CD4-positive, alpha-beta T cell treated with Interleukin-4 for 1 hour (primary cell): ENCODE results near the gene ZNF417.
"Not testable (repeated sequence)": the region's sequence is repeated elsewhere in the genome, so short reads cannot be mapped to it uniquely, and the experiment has no call there.

Experiments used
- DNase-seq, 2 donors: peaks; one replicate each; pipeline ENCODE4 v3.0.0-alpha.2; 2020 to 2022

Gene ZNF417

DNA sequence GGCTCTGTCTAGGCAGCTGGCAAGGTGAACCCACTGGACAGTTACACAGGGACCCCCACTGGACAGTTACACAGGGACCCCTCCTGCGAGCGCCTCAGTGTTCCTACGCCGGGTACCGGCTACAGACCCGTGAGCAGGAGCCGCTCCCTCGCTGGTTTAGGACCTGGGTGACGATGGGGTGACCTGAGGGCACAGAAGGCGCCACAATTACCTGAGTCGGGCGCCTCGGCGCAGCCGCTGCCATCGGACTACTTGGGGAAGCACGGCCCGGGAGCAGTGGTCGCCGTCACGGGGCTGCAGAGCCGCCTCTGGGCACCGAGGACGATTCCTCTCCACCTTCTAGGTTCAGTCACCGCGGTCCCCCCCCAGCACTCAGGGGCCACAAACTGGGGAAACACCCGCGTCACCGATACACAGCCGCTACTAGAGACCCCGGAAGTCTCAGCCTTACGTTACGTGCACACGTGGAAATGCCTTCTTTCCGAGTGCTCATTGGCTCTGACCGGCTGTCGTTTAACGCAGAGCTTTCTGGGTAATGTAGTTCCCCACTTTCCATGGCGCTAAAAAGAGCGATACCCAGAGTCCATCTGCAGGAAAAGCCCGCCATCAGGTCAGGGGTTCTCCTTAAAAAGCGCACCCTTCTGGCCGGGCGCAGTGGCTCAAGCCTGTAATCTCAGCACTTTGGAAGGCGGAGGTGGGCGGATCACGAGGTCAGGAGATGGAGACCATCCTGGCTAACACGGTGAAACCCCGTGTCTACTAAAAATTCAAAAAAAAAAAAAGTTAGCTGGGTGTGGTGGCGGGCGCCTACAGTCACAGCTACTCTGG is at the start of gene ZNF417:
Gene ZNF417, minus strand, starts transcription at position 425 of the 828 bp plus-strand sequence. Its CDS starts 181 bp downstream, at position 244.
- DNase-seq, result peak; percentile 94 to 95

GRCh38 chr19:57964761-57965160 is 48.4 kb upstream of the ZNF417 start:
- no peak for DNase-seq

DNA sequence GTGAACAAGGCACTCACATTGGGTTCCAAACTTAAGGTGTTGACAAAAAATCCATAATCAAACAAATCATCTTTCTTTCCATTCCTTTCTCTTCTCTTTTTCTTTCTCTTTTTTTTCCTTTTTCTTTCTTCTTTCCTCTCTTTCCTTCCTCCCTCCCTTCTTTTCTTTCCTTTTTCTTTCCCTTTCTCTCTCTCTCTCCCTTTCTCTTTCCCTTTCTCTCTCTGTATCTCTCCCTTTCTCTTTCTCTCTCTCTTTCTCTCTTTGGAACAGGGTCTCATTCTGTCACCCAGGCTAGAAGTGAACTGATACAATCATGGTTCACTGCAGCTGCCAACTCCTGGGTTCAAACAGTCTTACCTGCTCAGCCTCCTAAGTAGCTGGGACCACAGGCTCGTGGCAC is 45.4 kb upstream of the ZNF417 start:
- DNase-seq, result no peak

DNA sequence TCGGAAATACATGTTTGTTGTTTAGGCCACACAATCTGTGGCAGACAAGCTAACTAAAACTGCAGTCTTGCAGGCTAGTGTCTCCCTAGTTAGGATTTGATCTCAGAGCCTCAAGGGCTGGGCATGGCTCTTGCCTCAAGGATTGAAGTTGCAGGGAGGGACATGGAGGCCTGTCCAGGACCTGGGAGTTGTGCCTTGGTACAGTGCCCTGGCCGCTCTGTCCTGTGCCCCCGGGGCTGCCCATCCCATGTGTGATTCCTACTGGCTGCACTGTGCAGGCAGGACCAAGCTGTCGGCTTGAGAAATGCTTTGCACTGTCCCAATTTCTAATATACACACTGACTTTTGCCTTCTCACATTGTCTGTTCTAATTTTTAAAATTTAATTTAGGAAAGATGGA is 38.6 kb upstream of the ZNF417 start:
- DNase-seq, result no peak

DNA sequence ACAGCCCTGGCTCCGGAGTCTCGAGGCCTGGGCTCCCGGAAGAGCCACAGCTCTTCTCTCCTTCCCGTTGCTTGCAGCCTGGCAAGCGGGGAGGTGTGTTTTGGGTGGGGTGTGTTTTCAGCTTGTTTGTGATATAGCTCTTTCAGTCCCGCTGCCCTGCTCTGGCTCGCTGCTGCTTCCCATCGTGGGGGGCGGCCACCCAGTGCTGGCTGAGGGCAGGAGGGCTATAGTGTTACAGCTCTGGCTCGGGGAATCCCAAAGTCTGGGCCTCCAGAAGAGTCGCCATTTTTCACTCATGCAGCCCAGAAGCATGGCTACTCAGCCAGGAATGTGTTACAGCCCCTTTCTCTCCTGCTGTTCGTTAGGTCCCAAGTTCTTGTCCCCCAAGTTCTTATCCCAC is 33.3 kb upstream of the ZNF417 start:
- DNase-seq, result no peak

DNA sequence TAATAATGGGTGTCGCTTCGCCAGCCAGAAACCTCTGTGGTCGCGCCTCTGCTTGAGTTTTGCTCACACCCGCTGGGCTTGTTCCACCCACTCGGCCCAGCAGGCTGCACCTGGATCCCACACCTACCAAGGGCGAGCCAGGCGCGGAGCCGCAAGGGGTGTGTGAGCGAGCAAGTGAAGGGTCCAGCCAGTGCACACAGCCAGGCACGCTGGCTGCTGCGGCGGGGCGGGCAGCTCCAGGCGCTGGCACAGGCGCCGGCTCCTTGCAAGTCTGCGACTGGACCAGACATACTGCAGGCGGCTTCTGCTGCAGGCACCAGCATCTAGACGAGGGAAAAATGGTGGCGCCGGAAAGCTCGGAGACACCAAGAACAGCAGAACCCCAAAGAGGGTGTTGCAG is 32.9 kb upstream of the ZNF417 start:
- DNase-seq, result no peak

GRCh38 chr19:57947419-57948134 is 31.2 kb upstream of the ZNF417 start, which contains the start of gene ZNF256:
Gene ZNF256, minus strand, starts transcription at chr19:57947706. Its CDS starts 232 bp downstream, at chr19:57947474.
- peak; percentile 91 to 92 for DNase-seq

DNA sequence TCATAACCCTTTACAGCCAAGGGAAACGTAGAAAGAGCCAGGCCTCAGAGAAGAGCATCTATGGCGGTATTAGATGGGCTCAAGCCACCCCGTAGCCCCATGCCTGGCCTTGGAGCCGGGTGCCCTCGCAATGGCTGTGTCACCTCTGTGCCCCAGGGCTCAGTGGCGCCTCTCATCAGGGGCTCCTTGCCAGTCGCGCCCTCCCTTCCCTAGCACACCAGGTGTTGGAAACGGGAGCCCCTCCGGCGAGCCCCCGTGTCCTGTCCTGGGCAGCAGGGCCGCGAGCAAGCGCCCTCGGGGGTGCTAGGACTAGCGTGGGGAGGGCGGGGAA is 30.7 kb upstream of the ZNF417 start:
- DNase-seq, result no peak

DNA sequence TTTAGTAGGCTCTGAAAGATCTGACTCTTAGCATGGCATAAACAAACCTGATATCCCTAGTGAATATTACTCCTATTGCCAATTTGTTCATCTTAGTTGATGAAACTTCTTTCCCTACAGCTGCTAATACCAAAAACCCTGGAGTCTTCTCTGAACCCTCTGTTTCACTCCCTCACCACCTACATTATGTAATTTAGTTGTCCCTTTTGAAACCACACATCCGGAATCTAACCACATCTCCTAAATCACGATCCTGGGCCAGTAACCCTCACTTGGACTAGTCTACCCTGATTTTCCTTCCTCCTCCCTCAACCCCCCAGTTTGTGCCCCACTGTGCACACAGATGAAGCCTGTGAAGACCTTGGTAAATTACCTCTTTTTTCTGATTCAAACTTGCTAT is 29.9 kb upstream of the ZNF417 start:
- DNase-seq, result no peak

DNA sequence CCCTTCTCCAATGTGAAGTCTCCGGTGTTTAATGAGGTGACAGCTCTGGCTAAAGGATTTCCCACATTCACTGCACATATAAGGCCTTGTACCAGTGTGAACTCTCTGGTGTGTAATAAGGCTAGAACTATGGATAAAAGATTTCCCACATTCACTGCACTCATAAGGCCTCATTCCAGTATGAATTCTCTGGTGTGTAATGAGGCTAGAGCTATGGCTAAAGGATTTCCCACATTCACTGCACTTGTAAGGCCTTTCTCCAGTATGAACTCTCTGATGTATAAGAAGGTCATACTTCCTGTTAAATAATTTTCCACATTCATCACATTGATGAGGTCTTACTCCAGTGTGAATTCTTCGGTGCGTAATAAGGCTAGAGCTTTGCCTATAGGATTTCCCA is 25.2 kb upstream of the ZNF417 start:
- DNase-seq, result no peak

DNA sequence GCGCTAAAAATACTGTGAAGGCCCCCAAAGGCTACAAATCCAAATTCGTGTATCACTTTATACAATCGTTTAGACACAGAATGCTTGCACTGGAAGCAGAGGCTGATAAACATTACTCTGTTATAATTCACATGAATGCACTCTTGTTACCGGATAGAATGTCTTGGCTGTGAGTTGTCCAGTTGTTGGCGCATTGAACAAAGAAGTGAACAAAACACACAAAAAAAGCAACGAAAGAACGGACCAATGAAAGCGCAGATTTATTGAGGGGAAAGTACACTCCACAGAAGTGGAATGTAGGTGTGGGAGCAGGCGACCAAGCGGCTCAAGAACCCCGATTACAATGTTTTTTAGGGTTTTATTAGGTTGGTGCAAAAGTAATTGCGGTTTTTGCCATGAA is 19.3 kb upstream of the ZNF417 start:
- no peak for DNase-seq

GRCh38 chr19:57934820-57935665 is 18.7 kb upstream of the ZNF417 start, which contains the start of gene ZNF418:
Gene ZNF418, minus strand, starts transcription at chr19:57935402. Its CDS starts 1,580 bp downstream, at chr19:57933822.
- DNase-seq, result peak; percentile 66 to 70

DNA sequence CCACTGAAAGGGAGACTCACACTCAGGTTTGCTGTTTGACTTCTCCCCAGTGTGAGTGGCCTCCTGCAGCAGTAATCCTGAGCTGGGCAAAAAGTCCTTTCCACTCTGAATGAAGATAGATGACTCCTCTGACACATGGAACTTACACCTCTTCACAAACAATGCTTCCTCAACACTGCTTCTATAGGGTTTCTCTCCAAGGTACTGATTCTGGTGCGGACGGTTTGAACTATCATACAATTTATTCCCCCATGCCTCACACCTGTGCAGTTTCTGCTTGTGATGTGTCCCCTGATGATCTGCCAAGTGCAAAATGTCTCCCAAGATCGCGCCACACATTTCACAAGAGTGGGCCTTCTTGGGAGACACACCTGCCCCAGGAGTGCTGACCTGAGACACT is 11.2 kb upstream of the ZNF417 start:
- DNase-seq, result no peak

DNA sequence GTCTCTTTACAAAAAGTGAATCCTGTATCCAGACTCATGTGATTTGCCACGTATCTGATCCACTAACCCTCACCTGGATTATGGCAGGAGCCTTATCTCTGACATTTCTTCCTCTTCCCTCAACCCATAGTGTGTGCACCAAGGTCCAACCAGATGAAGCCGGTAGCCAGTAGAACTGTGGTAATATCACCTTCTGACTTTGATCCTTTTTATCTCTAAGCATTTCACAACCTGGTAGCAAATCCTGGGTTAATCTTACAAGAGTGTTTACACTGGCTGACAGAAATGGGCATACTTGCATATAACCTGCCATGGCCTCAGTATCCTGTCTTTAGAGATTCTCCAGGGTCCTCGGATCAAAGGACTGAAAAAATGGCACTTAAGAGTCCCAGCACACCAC is 1.9 kb downstream of the ZNF417 start:
- DNase-seq, result no peak

DNA sequence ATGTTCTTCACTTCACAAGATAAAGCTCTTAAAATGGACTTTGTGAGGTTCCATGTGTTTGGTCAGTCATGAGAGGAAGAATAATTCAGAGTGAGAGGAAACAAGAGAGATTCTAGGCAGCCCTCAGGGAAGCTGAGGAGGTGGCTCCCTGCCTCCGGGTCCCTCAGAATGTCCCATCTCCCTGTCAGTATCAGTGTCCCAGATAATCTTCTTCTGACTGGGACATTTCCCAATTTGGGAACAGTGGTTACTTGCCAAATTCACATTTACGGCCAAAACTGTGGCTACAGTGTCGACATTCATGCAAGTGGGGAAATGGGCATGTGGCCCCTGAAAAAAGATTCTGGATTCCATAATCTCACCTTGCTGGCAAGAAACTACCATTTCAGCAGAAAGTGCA is 9.0 kb downstream of the ZNF417 start:
- no peak for DNase-seq

GRCh38 chr19:57905258-57905657 is 11.1 kb downstream of the ZNF417 start:
- DNase-seq, result no peak

GRCh38 chr19:57903618-57904184 is 12.7 kb downstream of the ZNF417 start:
- DNase-seq, result no peak

GRCh38 chr19:57900311-57900710 is 16.1 kb downstream of the ZNF417 start:
- no peak for DNase-seq

DNA sequence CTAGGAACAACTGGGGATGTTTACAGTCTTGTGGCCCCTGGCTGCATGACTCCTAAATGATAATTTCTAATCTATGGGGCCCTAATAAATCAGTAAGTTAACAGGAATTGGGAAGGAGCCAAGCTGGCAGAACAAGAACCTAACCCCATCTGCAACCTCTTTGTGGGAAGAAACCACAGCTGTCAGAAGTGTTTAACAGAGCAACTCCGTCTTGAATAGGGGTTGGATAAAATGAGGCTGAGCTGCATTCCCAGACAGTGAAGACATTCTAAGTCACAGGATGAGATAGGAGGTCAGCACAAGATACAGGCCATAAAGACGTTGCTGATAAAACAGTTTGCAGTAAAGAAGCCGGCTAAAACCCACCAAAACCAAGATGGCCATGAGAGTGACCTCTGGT is 25.7 kb downstream of the ZNF417 start:
- DNase-seq, result not testable (repeated sequence)

- DNase-seq, result peak; percentile 87 to 89
These were observed 27.7 kb downstream of the ZNF417 start, which contains the start of gene ZNF814 for GRCh38 chr19:57888560-57889231. Gene ZNF814, minus strand, starts transcription at chr19:57889037. Its CDS starts 235 bp downstream, at chr19:57888802.

DNA sequence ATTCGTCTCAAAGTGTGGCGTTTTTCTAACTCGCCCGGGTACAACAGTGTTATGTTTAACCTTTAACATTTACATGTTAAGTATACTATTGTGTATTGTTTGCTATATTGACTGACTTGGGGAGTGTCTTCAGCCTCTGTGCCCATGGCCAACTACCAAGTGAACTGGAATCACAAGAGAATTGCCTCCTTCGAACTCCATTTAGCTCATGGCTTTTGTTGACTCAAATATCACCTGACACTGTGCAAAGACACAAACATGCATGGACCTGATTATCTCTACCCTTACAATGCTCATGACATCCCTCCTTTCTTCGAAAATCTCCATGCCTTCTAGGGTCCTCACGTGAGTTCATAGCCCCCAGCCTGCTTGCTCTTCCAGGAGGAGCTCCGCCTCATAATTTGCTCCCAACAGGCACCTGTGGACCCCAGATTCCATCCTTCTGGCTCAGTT is 28.3 kb downstream of the ZNF417 start:
- DNase-seq, result no peak
